HG03558 (cell line): ENCODE data around the gene GOLGA1.

Experiments used
- ATAC-seq: cut with Tn5 transposase; IDR thresholded peaks from one replicate; pipeline ENCODE4 v1.9.1; 2021; ENCODE audit warnings: moderate number of reproducible peaks; ENCODE audit not compliant: unreplicated experiment; ENCODE audit errors: extremely low read depth

GOLGA1 gene

DNA sequence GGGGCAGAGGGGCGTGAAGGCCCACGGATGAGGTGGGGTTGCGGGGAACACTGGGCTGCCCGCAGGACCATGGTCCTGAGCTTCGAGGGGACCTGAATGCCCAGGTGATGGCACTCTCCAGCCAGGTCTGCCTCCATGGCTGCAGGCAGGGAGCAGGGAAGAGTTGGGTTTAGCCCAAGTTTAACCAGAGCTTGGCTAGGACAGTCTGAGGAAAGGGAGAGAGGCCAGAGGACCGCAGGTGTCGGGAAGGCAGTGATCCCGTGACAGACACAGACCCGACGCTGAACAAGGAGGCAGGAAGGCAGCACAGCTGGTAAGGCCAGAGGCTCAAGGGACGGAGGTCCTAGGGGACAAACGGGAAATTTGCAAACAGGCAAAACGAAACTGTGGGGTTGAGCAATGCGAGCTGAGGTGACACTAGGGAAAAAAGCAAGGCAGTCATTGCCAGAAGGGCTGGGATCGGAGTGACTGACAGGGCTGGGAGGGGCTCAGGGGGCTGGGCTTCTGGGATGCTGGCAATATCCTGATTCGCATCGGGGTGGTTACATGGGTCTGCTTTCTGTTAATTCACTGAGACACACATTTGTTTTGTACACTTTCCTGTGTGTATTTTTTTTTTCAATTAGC lies 53.9 kb downstream of the GOLGA1 start:
- no peak for ATAC-seq

DNA sequence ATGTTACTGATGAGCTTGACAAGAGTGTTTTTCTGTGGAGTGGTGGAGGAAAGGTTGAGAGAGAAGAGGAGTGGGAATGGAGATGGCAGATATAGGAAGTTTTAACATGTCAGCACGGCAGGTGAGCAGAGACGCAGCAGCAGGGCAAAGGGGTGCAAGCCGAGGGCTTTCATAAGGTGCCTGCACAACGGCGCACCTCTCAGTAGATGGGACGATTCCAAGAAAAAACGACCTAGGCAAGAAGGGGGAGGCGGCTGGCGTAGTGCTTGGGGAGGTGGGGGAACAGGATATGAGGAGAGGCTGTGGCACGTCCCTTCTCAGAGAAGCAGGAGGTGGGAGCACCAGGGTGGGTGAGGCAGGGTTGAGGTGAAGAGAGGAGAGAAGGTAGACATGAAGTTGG lies 54.4 kb downstream of the GOLGA1 start:
- no peak for ATAC-seq

DNA sequence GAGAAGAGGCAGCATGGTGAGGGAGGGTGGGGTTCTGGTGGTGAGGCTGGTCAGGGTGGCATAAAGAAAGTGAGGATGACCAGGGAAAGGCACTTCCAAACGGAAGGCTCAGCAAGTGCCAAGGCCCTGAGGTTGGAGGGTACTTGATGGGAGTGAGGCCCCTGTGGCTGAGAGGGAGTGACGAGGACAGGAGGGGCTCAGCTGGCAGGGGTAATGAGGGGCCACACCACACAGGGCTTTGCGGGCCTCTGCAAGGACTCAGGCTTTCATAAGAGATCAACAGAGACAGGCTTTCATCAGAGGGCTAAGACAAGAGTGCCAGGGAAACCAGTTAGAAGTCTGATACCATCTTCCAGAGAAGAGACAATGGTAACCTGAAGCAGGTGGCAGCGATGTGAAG lies 55.3 kb downstream of the GOLGA1 start:
- no peak for ATAC-seq

DNA sequence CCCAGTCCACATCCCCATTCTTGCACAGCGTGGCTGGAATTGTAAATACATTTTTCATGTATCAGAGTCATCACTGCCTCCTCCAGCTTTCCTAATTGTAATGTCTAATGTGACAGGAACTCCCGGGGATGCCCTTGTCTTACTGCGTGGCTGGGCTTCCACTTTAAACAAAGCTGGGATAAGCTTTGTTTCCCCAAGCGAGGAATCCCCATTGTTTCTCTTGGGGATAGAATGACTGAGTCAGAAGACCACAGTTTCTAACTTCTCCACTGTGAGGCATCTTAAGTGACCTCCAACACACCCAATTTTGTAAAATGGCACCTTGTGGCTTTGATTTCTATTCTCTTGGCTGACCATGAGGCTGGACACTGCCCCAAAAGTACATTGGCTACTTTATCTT lies 56.5 kb downstream of the GOLGA1 start:
- no peak for ATAC-seq

DNA sequence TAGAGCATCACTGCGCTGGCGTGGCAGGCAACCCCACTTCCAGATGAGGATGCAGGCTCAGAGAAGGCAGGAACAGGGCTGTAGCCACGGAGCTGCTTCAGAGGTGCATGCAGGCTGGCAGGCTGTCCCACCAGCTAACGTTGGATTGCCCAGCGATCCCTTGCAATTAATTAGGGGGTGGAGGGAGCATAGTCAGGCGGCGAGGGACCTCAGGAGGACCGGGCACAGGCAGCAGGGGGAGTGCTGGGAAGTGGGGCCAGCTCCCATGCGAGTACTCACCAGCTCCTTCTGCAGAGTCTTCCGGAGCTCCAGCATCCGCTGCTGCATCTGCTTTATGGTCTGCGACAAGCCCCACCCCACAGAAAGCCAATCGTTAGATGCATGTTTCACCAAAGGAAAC lies 58.7 kb downstream of the GOLGA1 start:
- no peak for ATAC-seq

DNA sequence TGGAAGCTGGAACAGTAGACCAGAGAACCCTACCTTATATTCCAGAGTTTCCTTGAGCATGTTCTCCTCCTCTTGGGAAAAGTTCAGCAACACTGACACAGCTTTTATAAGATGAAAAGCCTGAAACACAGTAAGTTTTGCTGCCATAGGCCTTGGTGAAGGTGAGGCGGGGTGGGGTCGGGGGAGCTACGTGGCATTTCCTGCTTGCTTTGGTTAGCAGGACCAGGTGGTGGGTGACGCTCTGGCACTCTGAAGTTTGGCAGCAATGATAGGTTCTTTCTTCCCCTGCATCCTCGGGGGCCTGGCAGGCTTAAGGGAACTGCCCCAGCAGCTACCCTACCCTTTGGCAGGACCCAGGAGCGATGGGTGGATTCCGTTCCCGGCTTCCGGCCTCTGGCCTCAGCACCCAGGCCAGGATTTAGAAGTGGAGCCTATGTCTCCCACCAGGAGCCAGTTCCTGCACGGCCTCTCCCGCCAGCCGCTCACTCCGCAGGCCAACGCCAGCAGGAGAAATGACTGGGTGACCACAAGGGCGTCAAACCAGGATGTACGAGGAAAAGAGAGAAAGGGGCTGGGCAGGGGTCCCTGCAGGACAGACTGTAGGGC lies 59.6 kb downstream of the GOLGA1 start:
- no peak for ATAC-seq

DNA sequence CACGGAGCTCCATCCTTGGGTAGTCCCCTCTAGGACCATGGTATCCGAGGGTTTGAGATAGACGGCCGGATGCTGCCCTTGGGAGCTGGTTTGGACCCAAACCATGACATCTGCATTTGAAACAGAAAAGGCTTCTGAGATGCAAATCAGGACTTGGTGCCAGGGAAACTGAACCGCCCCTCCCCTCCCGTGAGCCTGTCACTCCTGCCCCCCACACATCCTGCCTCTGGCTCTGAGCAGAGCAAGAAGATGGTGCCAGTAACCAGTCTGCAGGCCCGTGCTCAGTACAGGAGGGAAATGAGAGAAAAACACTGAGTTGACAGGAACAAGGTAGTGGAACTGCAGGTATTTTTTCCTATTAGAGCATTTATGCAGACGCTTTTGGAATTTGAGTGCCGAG lies 60.4 kb downstream of the GOLGA1 start:
- ATAC-seq: no peak

DNA sequence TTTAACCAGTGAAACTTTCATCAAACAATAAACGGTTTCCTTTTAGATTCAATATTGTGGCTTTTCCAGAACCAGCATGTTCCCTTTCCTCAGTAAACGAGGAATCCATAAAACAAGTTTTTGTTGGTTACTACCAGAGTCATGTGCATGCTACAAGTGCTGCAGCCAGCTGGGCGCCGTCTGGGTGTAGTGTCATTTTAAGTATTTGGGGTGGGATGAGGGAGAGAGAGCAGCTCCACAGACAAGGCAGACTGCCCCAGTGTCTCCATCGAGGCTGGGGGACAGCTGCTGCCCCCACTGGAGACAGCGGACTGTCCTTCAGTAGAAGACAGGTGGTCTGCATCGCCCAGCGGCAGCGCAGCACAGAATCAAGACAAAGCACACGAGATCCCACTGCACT lies 61.7 kb downstream of the GOLGA1 start:
- no peak for ATAC-seq

DNA sequence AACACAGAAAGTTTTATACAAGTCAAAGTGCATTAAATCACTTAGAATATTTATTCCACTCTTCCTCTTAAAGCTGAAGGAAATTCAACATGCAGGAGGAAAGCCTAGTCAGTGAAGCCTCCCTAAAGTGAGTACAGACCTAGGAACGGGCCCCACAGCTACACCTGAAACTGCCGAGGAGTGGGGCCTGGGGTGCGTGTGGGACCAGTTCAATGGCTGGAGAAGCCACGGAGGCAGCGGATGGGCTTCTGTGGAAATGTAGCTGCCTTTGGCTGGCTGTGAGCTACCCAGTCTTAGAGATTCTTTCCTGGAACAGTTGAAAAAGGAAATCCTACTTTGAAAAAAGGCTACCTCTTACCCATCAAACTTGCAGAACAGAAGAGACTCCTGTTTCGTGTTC lies 62.4 kb downstream of the GOLGA1 start:
- ATAC-seq: no peak

DNA sequence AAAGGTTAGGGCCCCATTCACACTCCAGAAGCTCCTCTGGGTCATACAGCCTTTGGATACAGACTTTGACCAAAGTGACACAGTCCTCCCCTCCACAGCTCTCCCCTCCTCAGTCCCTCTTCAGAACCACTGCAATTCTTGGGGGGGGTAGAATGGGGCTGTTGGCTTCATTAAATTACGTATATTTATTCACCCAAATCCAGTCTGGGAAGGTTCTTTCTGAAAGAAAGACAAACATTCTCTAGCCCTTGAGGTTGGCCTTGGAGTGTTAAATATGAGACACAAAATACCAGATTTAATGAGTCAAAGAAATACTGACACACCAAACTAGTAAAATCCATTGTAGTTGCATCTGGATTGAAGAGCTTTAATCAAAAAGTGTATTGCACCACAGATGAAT lies 62.9 kb downstream of the GOLGA1 start:
- no peak for ATAC-seq

DNA sequence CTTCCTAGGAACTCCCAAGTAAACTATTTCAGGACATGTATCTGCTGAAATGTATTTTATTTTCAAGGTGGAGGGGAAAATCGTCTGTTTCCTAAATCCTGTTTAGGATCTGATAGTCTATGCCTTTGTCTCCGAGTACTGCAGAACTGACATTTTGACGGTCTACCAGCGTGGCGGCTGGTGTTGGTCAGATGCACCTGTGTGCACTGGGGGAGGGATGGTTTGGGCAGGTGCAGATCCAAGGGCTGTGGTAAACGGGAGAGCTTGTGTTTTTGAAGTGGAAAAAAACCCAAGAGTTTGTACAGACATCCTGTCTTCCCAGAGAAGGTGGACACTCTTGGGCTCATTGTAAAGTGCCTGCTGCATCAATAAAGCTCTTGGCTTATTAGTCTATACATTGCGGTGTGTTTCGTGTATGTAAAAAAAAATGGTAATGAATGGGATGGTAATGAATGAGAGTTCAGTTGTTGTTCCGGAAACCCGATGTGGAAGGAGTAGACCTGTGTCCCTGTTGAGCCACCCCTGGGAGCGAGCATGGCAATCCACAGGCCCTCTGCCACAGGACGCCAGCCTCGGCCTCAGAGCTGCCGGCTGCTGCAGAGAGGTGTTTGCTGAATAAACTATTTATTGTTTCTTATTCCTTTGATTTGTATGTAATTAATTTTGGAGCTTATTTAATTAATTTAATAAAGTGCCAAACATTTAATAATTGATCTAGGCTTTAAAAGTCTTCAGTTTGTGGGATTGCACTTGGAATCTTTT lies 63.7 kb downstream of the GOLGA1 start:
- no peak for ATAC-seq

DNA sequence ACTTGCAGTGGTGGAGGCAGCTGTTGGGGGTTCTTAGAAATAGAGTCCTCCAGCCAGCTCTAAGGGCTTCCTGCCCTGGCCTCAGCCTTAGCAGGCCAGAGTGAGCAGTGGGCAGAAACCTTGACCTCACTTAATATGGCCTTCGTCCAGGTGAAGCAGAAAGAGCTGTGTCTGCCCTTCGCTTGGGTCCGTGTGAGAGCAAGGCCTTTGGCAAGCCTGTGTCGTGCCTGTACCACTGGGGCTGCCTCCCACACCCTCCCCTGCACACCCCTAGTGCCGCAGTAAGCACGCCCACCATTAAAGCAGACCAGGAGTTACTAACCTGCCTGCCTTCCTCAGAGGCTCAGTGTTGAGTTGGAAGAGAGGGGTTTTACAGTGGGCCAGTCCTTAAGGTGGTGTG lies 65.4 kb downstream of the GOLGA1 start:
- no peak for ATAC-seq

DNA sequence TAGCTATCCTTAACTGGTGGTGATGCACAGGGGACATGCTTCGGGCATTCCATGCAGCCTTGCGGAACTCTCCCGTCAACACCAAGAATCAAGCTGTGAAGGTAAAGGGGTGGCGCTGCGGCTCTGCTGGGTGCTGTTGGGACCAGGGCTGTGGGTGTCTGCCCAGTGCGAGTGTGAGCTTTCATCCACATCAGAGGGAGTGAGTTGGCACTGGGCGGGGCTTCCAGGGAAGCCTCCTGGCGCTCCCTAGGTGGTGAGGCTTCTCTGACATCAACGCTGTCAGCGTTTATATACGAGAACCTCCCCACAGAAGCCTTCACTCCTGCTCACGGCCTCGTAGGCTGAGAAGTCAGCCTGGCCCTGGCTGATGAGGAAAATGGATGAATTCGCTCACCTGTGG lies 67.2 kb downstream of the GOLGA1 start:
- ATAC-seq: no peak

DNA sequence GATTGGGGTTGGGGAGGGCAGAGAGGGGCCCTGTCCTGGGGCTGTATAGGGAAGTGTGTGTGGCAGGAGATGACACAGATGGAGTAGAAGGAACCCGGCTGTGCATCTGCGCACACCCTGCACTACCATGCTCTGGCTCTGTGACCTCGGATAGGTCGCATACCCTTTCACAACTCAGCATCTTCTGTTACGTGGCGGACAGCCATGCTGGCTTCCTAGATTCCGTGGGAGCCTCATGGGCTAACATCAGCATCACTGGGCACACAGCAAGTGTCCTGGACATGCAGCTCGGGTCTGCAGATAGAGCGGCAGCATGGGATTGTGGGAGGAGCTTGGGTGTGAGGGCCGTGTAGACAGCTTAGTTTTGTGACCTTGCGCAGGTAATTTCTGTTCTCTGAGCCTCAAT lies 69.7 kb downstream of the GOLGA1 start:
- no peak for ATAC-seq

DNA sequence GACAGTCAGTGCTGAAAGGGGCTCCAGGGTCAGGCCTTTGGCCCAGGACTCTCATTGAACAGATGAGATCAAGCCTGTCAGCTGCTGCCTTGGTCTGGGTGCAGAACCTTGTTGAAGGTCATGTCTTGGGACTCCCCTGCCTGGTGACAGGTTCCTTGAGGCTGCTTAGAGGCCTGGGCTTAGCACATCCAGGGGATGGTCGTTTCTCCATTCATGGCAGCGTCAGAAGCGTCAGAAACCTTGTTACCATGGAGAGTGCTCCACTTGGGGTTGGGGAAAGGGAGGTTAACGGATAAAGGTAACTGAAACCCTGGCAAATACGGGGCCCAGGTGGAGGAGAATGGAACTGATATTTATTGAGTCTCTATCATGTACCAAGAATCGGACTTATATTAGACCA lies 70.2 kb downstream of the GOLGA1 start:
- no peak for ATAC-seq

DNA sequence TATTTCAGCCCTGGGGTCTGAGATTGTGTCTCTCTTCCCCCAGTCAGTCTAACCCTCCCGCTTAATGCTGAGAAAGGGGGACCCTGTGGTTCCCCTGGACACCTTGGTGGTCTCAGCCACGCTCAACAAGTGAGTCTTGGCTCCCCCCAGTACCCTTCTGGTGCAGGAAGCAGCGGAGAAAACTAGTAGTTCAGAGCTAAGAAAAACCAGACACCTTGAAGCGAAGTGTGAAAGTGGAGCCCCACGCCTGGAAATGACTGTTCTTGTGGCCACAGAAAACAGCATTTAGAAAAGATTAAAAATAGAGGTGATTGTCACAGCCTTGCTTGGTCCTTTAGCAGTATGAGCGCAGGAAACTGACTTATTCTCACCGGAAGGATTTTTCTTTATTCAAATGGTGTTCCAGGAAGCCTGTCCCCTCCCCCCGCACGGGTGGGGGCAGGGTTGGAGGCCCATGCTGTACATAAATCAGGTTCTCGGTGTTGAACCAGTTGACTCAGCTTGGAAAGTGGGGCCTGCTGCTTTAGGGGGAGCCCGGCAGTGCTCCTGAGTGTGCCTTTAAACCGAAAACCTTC lies 70.8 kb downstream of the GOLGA1 start:
- ATAC-seq: peak; percentile 31

DNA sequence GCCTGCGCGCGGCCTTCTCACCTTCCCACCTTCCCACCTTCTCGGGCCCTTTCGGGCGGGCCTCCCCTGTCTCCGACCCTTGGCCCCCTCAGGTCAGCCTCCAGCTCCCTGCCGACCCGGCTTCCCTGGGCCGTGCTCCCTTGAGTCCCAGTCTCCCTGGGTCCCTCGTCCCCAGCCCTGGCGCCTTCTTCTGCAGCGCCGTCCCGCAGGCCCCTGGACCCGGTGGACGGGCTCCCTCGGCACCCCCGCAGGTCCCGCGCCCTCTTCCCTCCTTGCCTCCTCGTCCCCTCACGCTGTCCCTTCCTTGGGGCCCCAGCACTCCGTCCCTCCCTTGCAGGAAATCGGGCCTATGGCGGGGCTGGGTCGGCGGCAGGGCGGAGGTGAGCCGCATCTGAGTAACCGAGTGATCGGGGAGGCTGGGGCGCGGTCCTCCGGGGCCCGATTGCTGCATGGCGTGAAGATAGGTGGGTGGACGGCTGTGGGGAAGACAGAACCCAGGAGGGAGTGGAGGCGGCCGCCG lies 71.4 kb downstream of the GOLGA1 start:
- no peak for ATAC-seq

DNA sequence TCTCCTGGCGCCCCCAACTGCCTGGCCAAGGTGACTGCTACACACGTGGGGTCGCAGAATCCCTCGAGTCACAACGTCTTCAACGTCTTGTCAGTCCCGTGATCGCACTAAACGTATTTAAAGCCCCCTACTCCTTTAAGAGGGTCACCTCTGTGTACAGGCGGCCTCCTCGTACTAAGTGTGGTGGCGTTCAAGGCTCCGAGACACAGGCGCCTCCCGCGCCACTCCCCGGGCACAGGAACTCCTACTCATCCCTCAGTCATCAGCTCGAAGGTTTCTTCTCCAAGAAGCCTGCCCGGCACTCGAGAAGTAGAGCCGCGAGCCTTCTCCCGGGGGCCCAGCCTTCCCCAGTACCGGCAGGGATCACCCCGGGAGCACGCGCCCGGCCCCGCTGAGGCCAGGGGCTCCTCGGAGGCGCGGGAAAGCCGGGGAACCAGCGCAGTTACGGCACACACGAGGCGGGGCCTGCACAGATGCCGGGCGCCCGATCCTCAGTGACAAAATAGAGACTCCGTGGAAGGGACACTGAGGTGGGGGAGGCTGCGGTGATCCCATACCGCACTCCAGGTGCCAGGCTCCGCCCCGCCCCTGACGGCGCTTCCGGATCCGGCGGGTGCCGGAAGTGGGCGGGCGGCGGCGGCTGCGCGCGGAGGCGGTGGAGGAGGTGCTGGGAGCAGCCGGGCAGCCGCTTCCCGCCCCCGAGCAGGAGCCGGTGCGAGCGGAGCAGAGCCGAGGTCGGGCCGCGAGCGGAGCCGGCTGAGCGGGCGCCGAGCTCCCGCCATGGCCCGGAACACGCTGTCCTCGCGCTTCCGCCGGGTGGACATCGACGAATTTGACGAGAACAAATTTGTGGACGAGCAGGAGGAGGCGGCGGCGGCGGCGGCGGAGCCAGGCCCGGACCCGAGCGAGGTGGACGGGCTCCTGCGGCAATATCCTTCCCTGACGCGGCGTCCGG lies 72.1 kb downstream of the GOLGA1 start:
- ATAC-seq: peak; percentile 41

DNA sequence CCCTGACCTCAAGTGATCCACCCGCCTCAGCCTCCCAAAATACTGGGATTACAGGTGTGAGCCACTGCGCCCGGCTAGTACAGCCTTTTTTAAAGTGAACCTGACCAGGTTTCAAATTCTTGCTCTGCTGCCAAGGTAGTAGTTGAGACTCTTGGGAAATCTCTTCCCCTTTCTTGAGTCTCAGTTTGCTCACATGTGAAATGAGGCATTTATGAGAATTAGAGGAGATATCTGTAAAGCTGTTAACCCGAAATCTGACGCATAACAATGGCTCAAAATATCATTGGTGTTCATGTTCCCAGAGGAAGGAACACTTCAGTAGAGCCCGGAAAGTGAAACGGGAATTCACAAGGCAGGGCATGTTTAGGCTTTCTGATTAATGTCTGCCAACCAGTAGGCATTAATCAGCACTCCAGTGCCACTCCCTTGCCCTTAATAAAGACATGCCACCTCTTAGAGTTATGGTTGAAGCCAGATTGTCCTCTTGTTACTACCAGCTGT lies 77.5 kb downstream of the GOLGA1 start:
- no peak for ATAC-seq
